Lower leg skin (tissue), 4 donors: ENCODE data around the gene INO80D. TPM values are rescaled to one million over a fixed set of nuclear protein-coding genes. Genes with fewer than 3 reads are reported as not detected.

Experiments used
- DNase-seq, 2 donors: peaks; one replicate each; pipeline ENCODE4 v3.0.0-alpha.2; 2019; ENCODE audit warnings: low spot score in 2 of 2
- H3K4me3 ChIP-seq: fragments of 200-600 bp; sonication (generic); 2 replicates; pipeline ENCODE4 v1.5.1; 2017; ENCODE audit warnings: mild to moderate bottlenecking, low read depth; ENCODE audit not compliant: poor library complexity, severe bottlenecking
- CTCF ChIP-seq, 3 donors: fragments of 450-650 bp; IDR thresholded peaks; one replicate each; pipeline ENCODE4 v1.5.1; 2016; ENCODE audit warnings: antibody characterized with exemption in 3 of 3, mild to moderate bottlenecking in 3 of 3, moderate library complexity in 2 of 3
- POLR2A ChIP-seq, 2 donors: fragments of 450-650 bp; IDR thresholded peaks; one replicate each; pipeline ENCODE4 v1.6.1; 2016 to 2017; ENCODE audit warnings: antibody characterized with exemption in 2 of 2, mild to moderate bottlenecking in 1 of 2, moderate library complexity in 1 of 2
- WGBS, 2 donors: methylation state at CpG; one replicate each; pipeline ENCODE4 v1.1.5; 2018; 5-methylcytosine and 5-hydroxymethylcytosine counted together
- intact Hi-C: fragments of 100-400 bp; cut with DNase I; formaldehyde crosslinking; loops from one replicate; pipeline ENCODE4 v1.15.0; 2023; ENCODE audit warnings: low total_unique reads
- total RNA-seq, 4 donors: library from RNA; depleted of rRNA; stranded (reverse); fragments of >200 nt; gene quantifications; one replicate each; pipeline ENCODE4 v1.1.0, GENCODE V29; 2016

The INO80D gene
- total RNA-seq, 4 donors from 2014 or later = 13.4 to 28.7 (median 24.4) TPM

GRCh38 chr2:206086716-206087350, 859 bp upstream of the INO80D start:
- intact Hi-C loops = no loop called here
- TF ChIP-seq POLR2A (IDR thresholded peaks at IDR 0.05) (no peak), CTCF (IDR thresholded peaks at IDR 0.05) (no peak)
- WGBS, 2 donors = 2% methylated on average over 4 of the region's 4 CpGs
- H3K4me3 ChIP-seq = no peak overlapping the region
- no peak for DNase-seq

- no peak for TF ChIP-seq CTCF (IDR thresholded peaks at IDR 0.05)
- TF ChIP-seq POLR2A (IDR thresholded peaks at IDR 0.05) = no peak
- peak overlapping the region; percentile 89 for H3K4me3 ChIP-seq
- 1% methylated on average over 29 to 59 of the region's 88 CpGs for WGBS, 2 donors
- DNase-seq = peak; percentile 36 to 90
- intact Hi-C loops = no loop called here
These were observed 868 bp downstream of the INO80D start for GRCh38 chr2:206084870-206085741.

- WGBS, 2 donors = 0 to 1% methylated on average over 10 of the region's 10 CpGs
- H3K4me3 ChIP-seq = peak overlapping the region; percentile 89
- intact Hi-C loops = no loop called here
- peak; percentile 75 to 89 for DNase-seq
- no peak for TF ChIP-seq CTCF (IDR thresholded peaks at IDR 0.05)
- TF ChIP-seq POLR2A (IDR thresholded peaks at IDR 0.05) = peak in 1 of 2 donors; percentile 6
These were observed 1.5 kb downstream of the INO80D start for GRCh38 chr2:206084439-206084869.

GRCh38 chr2:206083602-206084438, 2.2 kb downstream of the INO80D start:
- TF ChIP-seq POLR2A (IDR thresholded peaks at IDR 0.05) = no peak
- no peak for TF ChIP-seq CTCF (IDR thresholded peaks at IDR 0.05)
- H3K4me3 ChIP-seq = peak overlapping the region; percentile 89
- no peak for DNase-seq
- 4 to 6% methylated on average over 14 of the region's 14 CpGs for WGBS, 2 donors
- intact Hi-C loops = no loop called here

GRCh38 chr2:206082298-206082843, 3.6 kb downstream of the INO80D start:
- H3K4me3 ChIP-seq = no peak overlapping the region
- intact Hi-C loops = no loop called here
- 88 to 94% methylated on average over 4 of the region's 4 CpGs for WGBS, 2 donors
- no peak for TF ChIP-seq CTCF (IDR thresholded peaks at IDR 0.05)
- TF ChIP-seq POLR2A (IDR thresholded peaks at IDR 0.05) = no peak
- no peak for DNase-seq
